ENCODE results near the gene SLC25A18.
"Not testable (repeated sequence)": the region's sequence is repeated elsewhere in the genome, so short reads cannot be mapped to it uniquely, and the experiment has no call there.

The SLC25A18 gene, protein sequence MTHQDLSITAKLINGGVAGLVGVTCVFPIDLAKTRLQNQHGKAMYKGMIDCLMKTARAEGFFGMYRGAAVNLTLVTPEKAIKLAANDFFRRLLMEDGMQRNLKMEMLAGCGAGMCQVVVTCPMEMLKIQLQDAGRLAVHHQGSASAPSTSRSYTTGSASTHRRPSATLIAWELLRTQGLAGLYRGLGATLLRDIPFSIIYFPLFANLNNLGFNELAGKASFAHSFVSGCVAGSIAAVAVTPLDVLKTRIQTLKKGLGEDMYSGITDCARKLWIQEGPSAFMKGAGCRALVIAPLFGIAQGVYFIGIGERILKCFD
- 0 reads per million in 3 experiments for total RNA-seq

DNA sequence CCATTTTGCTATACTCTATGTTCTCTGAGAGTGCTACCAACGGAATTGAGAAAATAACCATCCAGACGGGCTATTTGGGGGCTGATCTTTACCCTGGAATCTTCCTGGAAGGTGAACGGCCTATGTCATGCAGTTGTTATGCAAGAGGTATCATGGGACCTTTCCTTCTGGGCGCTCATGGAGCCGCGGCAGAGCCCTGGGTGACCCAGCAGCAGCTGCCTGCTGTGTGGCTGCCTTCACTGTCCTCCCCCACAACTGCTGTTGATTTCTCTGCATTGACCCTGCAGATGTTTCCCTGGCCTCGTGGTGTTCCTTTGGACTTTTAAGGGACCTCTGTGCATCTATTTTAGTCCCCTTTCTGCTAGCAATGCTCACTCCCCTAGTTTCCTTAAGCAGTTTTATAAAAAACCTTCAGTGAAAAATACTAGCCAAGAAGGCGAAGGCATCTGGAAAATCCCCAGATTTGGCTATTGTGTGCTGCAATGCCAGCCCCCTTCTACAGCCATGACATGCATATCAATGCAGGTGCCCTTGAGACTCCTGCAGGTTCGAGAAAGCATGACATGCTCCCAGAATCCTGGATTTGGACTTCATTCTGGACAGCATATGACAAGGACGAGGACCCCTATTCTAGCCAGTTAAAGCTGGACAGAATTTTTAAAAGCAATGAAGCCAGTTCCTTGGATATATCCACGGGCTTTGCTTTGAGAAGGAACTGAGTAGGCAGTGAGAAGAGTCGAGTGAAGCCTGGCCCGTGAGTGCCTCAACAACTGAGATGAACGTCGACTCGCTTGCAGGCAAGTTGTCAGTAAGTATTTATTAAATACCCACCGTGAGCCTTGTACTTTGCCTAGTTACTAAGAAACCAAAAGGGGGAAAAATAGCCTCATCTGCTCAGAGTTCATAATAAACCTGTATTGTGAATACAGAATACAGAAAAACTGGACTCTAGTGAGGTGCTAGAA, at the start of gene SLC25A18:
SLC25A18 (plus strand) TSS at position 593 of the 965 bp plus-strand sequence. CDS start 16,447 bp downstream, outside the sequence.
- no peak for DNase-seq

DNA sequence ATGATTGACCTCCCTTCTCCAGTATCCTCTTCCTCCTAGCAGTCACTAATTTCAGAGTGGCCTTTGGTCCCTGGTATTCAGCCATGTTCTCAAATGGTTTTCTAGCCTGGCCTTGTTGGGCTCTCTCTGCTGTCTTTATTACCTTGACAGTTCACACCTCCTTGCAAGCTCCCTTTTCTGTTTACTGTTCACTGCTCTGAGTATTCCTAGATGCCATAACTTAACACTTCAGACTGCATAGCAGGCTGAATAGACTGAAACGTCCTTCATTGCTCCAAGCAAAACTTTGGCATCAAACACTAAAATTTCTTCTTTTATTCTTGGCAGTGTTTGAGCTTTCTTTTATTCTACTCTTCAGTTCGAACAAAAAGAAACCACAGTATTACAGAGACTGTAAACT, 49.7 kb upstream of the SLC25A18 start:
- no peak for DNase-seq

DNA sequence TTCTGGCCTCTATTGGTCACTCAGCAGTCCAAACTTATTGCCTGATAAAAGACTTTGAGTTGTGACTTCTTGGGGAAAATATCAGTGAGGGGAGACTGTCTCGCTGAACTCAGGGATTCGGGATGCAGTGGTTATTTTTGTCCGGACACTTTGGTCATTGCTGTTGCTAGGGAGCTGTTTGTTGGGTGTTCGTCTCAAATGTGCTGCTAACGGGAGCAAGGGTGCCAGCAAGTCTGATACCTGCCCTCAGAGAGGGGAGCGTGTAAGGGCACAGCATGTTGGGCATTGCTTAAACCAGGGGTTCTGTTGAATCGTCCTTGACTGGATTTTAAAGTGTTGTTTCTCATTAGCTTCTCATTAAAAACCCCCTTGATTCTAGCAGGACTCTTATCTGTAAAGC, 49.2 kb upstream of the SLC25A18 start:
- DNase-seq, result no peak

DNA sequence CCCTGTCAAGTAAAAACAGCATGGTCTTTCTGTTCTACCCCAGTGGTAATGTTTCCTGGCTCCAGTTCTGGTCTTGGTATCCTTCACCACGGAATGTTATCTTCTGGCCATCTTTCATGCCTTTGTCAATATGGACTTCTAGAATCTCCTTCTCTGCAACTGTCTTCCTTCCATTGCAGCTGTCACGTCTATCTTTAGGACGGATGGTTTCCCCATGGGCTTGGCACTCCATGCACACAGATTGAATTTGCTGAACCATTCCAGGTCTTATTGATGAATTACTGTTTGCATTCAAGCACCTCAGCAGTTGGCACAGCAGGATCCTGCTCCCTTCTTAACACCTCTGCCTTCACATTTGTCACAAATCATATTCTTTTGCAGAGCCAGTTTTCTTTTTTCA, 44.9 kb upstream of the SLC25A18 start:
- DNase-seq, result no peak

DNA sequence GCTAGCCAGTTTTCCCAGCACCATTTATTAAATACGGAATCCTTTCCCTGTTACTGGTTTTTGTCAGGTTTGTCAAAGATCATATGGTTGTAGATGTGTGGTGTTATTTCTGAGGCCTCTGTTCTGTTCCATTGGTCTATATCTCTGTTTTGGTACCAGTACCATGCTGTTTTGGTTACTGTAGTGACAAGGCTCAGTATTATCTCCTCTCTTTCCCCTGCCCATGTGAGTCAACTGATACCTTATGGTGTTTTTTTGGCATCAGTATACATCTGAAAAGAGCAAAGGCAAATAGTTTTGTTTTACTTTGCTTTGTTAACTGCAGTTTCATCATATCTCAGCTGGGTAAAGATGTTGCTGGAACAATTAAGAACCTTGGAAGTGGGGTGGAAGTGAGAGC, 41.3 kb upstream of the SLC25A18 start:
- DNase-seq, result not testable (repeated sequence)

DNA sequence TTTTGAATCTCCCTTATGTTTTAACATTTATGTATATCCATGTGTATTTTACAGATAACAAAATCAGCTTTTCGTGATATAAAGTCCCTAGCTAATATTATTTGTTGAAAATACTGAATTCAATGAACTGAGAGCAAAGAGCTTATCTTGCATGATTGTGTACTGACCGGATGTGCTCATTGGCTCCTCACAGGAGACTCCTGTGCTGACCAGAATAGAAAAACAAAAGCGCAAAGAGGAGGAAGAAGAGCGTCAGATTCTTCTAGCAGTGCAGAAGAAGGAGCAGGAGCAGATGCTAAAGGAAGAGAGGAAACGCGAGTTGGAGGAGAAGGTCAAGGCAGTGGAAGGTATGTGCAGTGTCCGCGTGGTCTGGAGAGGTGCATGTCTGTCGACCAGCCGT, 39.4 kb upstream of the SLC25A18 start:
- no peak for DNase-seq

DNA sequence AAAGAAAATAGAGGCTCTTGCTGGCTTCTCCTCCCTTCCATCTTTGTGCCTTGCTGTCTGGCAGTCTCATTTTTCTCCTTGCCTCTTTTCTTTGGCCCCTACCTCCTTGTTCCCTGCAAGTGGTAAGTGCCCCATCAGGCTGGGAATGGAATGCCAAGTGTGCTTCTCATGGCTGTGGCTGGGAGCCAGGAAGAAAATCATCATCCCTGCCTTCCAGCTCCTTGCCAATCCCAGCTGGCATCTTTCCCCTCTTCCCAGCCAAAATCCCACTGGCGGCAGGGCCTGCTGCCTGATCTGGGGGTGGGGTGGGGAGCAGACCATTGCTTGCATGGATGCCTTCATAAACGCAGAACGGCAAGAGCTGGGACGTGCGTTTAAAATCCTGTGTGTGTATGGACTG, 27.0 kb upstream of the SLC25A18 start:
- no peak for DNase-seq

DNA sequence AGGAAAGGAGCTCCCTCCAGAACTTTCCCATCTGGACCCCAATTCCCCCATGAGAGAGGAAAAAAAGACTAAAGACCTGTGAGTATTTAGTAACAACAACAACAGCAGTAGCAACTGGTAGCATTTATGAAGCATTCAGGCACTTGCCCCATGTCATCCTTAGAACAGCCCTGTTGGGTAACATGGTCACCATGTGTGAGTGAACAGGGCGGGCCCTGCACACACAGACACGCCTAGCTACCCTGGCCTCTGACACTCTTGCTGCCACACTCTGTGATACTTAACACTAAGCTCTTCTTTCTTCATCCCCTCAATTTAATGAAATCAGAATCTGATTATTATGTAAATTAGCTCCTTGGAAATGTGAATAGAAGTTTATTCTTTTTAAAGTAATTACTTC, 26.1 kb upstream of the SLC25A18 start:
- no peak for DNase-seq

DNA sequence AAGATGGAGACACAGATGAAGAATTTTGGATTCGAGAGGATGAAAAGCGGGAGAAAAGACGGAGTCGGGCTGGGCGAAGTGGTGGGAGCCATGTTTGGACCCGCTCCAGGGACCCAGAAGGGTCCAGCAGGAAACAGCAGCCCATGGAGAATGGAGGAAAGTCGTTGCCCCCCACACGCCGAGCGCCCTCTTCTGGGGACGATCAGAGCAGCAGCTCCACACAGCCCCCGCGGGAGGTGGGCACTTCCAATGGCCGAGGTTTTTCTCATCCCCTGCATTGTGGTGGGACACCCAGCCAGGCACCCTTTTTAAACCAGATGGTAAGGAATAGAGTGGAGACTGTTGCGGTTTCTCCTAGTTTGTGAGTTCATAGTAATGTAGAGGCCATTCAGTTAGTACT, 22.8 kb upstream of the SLC25A18 start:
- DNase-seq, result no peak

DNA sequence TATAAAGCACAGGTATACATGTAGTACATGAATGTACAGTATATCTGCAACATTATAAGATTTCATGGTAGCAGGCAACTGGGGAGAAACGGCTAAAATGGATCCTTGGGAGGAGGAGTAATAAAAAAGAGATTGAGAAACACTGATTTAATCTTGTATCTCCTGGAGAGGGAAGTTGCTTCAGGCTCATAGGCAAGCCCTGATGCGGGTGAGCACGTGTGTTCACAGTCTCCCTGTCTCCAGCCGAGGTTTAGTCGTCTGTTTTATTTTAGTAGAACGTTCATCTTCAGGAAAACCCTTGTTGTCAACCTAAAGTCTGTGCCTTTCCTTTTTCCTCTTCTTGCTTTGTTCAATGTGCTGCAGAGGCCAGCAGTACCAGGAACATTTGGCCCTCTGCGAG, 21.8 kb upstream of the SLC25A18 start:
- no peak for DNase-seq

DNA sequence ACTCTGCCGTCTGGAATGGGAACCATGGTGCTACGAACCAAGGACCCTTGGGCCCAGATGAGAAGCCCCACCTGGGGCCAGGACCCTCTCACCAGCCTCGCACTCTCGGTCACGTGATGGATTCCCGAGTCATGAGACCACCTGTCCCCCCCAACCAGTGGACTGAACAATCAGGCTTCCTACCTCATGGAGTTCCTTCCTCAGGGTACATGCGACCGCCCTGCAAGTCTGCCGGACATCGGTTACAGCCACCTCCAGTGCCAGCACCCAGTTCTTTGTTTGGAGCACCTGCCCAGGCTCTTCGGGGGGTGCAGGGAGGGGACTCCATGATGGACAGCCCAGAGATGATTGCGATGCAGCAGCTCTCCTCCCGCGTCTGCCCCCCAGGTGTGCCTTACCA, 20.8 kb upstream of the SLC25A18 start:
- no peak for DNase-seq

DNA sequence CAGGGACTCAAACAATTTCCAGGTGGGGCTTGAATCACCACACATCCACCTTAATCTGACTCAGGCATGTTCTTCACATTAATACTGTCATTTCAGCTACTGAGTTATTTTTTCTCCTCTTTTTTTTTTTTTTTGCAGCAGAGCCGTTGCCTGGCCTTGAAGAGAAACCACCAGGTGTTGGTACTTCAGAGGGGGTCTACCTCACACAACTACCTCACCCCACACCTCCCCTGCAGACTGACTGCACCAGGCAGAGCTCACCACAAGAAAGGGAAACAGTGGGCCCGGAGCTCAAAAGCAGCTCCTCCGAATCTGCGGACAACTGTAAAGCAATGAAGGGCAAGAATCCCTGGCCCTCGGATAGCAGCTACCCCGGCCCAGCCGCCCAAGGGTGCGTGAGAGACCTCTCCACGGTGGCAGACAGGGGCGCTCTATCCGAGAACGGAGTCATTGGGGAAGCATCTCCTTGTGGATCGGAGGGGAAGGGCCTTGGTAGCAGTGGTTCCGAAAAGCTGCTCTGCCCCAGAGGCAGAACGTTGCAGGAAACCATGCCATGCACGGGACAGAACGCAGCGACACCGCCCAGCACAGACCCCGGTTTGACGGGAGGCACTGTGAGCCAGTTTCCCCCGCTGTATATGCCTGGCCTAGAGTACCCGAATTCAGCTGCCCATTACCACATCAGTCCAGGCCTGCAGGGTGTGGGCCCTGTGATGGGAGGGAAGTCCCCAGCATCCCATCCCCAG, 15.1 kb upstream of the SLC25A18 start:
- DNase-seq, result no peak

DNA sequence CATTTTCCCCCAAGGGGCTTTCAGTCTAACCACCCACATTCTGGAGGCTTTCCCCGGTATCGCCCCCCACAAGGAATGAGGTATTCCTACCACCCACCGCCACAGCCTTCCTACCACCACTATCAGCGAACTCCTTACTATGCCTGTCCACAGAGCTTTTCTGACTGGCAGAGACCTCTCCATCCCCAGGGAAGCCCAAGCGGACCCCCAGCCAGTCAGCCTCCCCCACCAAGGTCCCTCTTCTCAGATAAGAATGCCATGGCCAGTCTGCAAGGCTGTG, 14.6 kb upstream of the SLC25A18 start:
- no peak for DNase-seq

DNA sequence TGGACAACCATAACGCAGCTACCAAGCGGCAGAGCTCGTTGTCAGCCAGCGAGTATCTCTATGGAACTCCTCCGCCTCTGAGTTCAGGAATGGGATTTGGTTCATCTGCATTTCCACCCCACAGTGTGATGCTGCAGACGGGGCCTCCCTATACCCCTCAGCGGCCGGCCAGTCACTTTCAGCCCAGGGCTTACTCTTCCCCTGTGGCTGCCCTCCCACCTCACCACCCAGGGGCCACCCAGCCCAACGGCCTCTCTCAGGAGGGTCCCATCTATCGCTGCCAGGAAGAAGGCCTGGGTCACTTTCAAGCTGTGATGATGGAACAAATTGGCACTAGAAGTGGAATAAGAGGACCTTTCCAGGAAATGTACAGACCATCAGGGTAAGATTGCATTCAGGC, 14.1 kb upstream of the SLC25A18 start:
- no peak for DNase-seq

DNA sequence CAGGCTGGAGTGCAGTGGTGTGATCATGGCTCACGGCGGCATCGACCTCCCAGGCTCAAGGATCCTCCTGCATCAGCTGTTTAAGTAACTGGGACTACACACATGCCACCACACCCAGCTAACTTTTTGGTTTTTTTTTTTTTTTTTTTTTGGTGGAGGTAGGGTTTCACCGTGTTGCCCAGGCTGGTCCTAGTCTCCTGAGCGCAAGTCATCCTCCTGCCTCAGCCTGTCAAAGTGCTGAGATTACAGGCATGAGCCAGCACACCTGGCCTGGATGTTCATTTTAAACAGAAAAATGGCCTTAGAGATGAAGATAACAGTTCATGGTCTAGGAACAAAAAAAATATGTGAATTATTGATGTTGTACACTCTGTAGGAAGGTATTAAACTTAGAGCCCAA, 13.6 kb upstream of the SLC25A18 start:
- no peak for DNase-seq

DNA sequence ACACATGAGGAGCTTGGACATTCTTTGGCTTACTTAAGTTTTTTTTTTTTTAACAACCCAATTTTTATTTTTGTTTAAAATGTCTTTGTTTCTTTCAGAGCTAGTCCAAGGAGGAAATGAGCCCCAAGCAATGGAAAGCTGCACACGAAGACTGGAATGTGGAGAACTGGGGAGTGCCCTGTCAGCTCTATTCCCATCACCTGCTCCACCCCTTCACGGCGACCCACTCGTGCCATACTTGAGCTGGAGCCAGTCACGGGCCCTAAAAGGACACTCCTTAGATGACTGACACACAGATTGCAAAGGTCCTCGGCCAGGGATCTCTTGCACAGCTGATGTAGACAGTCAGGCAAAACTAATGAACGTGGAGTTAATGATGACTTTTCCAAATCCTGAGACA, 10.6 kb upstream of the SLC25A18 start:
- DNase-seq, result no peak

DNA sequence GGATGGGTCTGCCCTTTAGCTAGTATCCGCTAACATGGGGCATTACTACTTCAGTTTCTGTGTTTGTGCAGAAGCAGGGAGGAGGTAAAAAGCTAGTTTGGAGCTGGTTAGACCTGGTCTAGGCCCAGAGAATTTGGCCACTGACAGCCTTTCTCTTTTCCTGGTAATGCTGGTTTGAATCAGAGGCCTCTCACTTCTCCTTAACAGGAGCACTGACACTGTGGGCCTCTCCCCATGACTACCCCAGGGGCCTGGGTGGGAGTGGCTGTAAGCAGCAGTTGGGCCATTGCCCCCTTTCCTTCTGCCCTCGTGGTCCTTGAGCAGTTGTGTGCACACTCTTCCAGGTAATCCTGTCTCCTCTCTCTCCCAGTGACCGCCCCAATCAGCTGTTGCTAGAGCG, 8.5 kb upstream of the SLC25A18 start:
- DNase-seq, result no peak

DNA sequence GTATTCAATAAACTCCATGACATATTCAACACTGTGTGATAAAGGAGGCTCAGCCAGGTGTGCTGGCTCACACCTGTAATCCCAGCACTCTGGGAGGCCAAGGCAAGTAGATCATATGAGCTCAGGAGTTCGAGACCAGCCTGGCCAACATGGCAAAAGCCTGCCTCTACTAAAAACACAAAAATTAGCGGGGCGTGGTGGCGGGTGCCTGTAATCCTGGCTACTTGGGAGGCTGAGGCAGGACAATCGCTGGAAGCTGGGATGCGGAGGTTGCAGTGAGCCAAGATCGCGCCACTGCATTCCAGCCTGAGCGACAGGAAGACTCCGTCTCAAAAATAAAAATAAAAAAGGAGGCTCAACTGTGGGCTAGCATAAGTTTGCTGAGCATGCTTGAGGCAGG, 4.1 kb upstream of the SLC25A18 start:
- DNase-seq, result no peak

DNA sequence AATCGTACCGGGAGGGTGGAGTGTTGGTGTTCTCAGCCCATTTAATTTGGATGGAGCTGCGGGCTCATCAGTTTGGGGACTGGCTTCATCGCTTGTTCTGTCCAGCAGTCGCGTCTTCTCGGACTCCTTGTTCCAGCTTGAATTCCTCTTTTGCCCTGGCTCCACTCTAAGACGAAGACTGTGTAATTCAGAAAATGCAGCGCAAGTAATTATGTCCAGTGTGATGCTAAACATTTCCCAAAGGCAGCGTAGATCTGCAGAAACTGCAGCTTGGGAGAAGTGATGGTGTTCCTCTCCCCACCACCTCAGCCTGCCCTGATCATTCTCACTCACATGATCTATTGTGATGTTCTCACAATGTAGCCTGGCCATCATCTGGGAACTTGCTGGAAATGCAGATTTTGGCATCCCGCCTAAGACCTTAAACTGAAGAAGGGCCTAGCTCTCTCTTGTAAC, 666 bp downstream of the SLC25A18 start:
- no peak for DNase-seq

DNA sequence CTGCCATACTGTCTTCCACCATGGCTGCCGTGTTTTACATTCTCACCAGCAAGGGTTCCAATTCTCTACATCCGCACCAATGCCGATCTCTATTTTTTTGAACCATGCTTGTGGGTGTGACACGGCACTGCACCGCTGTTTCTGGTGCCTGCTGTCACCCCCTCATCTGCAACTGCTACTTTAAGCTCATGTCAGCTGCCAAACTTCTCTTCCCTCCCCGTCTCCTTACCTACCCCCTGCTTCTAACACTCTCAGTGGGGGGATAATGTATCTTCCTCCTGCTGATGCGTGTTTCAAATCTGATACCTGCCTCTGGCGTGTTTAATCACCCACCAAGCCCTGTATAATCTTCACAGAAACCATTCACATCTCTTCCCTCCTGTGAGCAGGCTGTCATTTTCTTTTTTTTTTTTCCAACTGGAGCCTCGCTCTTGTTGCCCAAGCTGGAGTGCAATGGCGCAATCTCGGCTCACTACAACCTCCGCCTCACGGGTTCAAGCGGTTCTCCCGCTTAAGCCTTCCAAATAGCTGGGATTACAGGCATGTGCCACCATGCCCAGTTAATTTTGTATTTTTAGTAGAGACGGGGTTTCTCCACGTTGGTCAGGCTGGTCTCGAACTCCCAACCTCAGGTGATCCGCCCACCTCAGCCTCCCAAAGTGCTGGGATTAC, 2.9 kb downstream of the SLC25A18 start:
- not testable (repeated sequence) for DNase-seq

DNA sequence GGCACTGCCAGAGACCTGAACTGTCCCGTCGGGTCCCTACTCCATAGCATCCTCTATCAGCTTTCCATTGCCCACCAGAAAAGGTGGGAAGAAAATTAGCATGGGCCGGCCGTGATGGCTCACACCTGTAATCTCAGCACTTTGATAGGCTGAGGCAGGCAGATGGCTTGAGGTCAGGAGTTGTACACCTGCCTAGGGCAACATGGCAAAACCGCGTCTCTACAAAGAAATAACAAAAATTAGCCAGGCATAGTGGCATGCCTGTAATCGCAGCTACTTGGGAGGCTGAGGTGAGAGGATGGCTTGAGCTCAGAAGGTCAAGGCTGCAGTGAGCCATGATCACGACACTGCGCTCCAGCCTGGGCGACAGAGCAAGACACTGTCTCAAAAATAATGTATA, 3.5 kb downstream of the SLC25A18 start:
- DNase-seq, result no peak

DNA sequence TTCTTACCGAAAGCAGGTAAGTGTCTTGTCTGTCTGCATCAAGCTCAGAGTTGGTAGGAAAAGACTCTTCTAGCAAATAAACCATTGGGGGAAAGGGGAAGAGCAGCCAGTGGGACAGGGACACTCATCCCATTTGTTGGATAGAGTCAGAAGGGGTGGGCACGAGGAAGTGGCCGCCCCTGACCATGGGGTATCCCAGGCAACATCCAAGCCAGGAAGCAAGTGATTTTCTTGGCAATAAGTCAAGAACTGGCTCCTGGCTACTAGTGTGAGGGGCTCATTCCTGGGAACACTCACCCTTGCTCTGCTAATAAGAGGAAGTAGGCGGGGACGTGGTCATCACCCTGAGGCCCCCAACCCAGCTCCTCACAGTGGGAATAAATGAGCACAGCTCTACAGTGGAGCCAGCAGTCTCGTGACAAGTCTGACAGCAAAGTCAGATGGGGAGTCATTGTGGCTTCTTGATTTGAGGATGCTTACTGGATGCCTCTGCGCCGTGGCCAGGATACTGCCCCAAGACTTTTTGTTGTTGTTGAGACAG, 6.7 kb downstream of the SLC25A18 start:
- no peak for DNase-seq
